Measurements from ENCODE around the gene TAF1B.

GRCh38 chr2:9919512-9919911, 76.2 kb downstream of the TAF1B start:
- TF ChIP-seq, protein P1, sequence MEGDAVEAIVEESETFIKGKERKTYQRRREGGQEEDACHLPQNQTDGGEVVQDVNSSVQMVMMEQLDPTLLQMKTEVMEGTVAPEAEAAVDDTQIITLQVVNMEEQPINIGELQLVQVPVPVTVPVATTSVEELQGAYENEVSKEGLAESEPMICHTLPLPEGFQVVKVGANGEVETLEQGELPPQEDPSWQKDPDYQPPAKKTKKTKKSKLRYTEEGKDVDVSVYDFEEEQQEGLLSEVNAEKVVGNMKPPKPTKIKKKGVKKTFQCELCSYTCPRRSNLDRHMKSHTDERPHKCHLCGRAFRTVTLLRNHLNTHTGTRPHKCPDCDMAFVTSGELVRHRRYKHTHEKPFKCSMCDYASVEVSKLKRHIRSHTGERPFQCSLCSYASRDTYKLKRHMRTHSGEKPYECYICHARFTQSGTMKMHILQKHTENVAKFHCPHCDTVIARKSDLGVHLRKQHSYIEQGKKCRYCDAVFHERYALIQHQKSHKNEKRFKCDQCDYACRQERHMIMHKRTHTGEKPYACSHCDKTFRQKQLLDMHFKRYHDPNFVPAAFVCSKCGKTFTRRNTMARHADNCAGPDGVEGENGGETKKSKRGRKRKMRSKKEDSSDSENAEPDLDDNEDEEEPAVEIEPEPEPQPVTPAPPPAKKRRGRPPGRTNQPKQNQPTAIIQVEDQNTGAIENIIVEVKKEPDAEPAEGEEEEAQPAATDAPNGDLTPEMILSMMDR (IDR thresholded peaks at IDR 0.05): no peak
- no peak for TF ChIP-seq ZFX (IDR thresholded peaks at IDR 0.05; ENCODE audit: borderline replicate concordance)
